ENCODE data around the gene GNA15.
A peak's percentile ranks its signal among the peaks of the same experiment; 100 is the strongest.

The GNA15 gene

DNA sequence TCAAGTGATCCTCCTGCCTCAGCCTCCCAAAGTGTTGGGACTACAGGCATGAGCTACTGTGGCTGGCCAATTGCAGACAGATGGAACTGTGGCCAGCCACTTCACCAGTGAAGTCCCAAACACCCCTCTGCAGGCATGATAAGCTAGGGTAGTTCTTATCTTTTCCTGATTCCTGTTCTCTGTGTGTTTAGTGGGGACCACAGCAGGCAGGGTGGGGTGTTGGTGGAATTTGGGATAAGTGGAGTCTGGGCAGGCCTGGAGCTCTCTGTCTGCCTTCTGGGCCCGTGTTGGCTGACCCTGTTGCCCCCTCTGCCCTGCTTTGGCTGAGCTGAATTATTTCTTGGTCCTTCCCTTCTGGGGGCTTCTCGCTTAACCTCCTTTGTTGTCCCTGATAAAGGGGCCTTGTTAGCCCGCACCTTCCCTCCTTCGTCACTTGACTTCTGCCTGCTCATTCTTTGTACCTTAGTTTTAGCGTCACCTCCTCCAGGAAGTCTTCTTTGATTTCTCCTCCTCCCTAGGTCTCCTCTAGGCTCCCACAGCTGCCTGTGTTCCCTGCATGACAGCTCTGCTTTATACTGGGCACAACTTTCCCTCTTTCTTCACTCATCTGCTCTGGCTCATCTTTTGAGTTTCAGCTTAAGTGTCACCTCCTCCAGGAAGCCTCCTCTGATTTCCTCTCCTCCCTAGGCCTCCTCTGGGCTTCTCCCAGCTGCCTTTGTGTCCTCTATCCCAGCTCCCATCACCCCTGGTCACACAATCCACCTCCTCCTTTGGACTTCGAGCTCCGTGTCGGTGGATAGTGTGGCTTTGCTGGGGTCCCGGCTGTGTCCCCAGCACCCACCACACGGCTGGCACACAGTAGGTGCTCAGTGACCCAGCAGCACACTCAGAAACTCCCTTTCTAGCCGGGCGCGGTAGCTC is 48.1 kb downstream of the GNA15 start:
- no peak overlapping the region for H3K4me3 ChIP-seq (ENCODE audit: low read depth, low read length)
- in situ Hi-C loops (cut with HindIII; ENCODE audit: low sequenced_read_pairs): no loop called here
- DNase-seq (ENCODE audit: low read depth): no peak
- TF ChIP-seq, protein P1, sequence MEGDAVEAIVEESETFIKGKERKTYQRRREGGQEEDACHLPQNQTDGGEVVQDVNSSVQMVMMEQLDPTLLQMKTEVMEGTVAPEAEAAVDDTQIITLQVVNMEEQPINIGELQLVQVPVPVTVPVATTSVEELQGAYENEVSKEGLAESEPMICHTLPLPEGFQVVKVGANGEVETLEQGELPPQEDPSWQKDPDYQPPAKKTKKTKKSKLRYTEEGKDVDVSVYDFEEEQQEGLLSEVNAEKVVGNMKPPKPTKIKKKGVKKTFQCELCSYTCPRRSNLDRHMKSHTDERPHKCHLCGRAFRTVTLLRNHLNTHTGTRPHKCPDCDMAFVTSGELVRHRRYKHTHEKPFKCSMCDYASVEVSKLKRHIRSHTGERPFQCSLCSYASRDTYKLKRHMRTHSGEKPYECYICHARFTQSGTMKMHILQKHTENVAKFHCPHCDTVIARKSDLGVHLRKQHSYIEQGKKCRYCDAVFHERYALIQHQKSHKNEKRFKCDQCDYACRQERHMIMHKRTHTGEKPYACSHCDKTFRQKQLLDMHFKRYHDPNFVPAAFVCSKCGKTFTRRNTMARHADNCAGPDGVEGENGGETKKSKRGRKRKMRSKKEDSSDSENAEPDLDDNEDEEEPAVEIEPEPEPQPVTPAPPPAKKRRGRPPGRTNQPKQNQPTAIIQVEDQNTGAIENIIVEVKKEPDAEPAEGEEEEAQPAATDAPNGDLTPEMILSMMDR (IDR thresholded peaks at IDR 0.05; ENCODE audit: low read depth, low read length, missing control alignments): no peak

DNA sequence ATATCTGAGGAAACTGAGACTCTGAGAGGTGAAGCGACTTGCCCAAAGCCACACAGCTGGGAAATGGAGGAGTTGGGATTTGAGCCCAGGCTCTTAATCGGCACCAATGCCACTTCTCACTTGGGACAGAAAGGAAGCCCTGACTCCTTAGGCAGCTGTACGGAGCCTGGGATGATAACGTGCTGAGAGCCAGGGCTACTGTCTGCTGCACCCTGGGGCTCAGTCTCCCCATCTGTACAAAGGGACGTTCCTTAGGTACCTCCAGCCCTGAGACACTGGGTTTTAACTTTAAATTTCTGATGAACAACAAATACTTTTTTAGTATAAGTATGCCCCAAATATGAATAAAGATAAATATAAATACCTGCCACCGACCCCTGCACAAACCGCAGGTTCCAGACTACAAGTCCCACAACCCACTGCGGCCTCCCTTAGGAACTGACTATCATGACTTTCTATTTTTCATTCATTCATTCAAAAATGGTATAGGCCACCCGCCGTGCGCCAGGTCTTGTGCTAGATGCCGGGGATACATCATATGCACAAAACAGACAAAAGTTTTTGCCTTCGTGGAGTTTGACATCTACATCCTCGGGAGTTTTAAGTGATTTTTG is 49.1 kb downstream of the GNA15 start:
- H3K4me3 ChIP-seq (ENCODE audit: low read depth, low read length): peak overlapping the region; percentile 84
- peak; percentile 46 for DNase-seq (ENCODE audit: low read depth)
- TF ChIP-seq, protein P1 (IDR thresholded peaks at IDR 0.05; ENCODE audit: low read depth, low read length, missing control alignments): no peak
- in situ Hi-C loops (cut with HindIII; ENCODE audit: low sequenced_read_pairs): no loop called here

DNA sequence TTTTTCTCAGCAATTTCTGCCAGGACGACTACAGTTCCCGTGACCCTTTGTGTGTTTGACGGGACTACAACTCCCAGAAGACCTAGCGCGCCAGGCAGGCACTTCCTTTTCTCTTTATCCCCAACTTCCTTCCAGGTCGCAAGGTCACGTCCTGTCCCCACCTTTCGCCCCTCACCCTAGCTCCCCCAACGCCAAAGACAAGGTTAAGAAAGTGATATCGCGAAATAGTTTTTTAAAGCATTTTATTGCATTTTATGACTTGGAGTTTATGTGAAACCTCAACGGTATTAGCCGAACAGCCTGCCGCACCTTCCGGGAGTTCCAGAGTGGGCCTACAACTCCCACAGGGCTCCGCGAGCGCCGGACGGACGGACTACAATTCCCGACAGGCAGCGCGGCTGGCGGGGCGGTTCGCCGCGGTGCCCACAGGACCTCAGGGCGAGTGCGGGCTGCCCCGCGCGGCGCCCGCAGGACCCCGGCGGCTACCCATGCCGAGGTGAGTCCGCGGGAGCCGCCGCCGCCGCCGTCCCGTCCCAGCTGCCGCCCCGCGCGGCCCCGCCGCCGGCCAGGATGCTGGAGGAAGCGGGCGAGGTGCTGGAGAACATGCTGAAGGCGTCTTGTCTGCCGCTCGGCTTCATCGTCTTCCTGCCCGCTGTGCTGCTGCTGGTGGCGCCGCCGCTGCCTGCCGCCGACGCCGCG is 49.8 kb downstream of the GNA15 start, which contains the start of gene NCLN:
NCLN (plus strand) TSS at position 470 of the 699 bp plus-strand sequence; CDS start at position 571, 101 bp downstream.
- in situ Hi-C loops (cut with HindIII; ENCODE audit: low sequenced_read_pairs): no loop called here
- TF ChIP-seq, protein P1 (IDR thresholded peaks at IDR 0.05; ENCODE audit: low read depth, low read length, missing control alignments): no peak
- H3K4me3 ChIP-seq (ENCODE audit: low read depth, low read length): peak within 1 kb of the TSS; percentile 84
- peak; percentile 86 for DNase-seq (ENCODE audit: low read depth)

DNA sequence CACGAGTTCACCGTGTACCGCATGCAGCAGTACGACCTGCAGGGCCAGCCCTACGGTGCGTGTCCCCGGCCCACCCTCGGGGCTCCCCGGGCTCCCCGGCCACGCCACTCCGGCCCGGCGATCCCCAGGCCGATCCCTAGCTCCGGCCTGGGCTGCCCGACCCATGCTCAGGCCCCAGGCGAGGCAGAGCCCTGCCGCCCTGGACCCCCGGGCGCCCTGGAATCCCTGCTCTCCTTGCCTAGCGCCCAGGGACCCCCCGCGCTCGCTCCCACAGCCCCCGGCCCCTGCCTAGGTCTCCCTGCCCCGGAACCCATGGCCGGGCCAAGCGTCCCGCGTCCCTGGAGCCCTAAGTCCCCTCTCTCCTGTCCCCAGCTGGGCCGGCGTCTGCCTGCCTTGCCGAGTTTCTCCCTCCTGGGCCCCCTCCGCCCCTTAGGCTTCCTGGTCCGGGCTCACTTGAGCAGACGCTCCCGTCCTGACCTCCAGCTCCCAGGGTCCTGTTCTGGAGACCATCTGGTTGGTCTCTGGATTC is 50.4 kb downstream of the GNA15 start:
- TF ChIP-seq, protein P1 (IDR thresholded peaks at IDR 0.05; ENCODE audit: low read depth, low read length, missing control alignments): no peak
- DNase-seq (ENCODE audit: low read depth): no peak
- peak overlapping the region; percentile 84 for H3K4me3 ChIP-seq (ENCODE audit: low read depth, low read length)
- in situ Hi-C loops (cut with HindIII; ENCODE audit: low sequenced_read_pairs): no loop called here

DNA sequence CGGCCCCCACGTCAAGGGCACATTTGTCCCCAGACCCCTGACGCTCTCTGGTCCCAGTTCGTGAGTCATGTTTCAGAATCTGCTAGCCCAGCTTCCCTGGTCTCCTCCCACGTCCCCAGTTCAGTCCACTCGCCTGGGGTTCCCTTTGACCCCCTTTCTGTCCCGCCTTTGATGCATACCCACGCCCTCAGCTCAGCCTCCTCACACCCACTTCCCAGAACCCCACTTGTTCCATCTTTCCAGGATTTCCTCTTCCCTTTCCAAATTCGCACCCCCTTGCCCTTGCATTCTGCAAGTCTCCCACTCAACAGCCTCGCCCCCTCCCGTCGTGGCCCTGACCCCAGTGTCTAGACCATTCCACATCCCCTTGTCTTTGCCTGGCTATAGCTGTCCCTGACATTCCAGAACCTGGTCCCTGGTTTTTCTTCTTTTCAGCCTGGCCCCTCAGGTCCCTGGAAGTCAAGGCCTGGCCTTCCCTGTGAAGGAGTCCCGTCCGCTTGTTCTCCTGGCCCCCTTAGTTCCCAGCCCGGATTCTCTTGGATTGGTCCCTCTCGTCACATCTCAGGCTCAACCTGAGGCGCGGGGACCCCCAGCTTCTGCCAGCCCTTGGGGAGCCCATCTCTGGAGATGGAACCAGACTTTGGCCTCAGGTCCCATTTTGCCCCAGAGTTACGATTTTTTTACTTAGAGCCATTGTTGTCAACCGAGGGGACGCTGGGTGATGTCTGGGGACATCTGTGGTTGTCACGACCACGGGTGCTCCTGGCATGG is 51.2 kb downstream of the GNA15 start:
- H3K4me3 ChIP-seq (ENCODE audit: low read depth, low read length): peak overlapping the region; percentile 84
- in situ Hi-C loops (cut with HindIII; ENCODE audit: low sequenced_read_pairs): no loop called here
- TF ChIP-seq, protein P1 (IDR thresholded peaks at IDR 0.05; ENCODE audit: low read depth, low read length, missing control alignments): no peak
- no peak for DNase-seq (ENCODE audit: low read depth)

Data from astrocyte of the cerebellum (primary cell).